ENCODE results near the gene PUM2.

GRCh38 chr2:20247084-20247483 is 103.6 kb downstream of the PUM2 start:
- no peak for TF ChIP-seq CTCF (IDR thresholded peaks at IDR 0.05; ENCODE audit: low read length)
- TF ChIP-seq EZH2 (optimal IDR thresholded peaks at IDR 0.05; ENCODE audit: low read depth, low read length) = no peak

Data from MM.1S (cell line).